ENCODE measurements around the gene TMEM236. TPM values are rescaled to one million over a fixed set of nuclear protein-coding genes. Genes with fewer than 3 reads are reported as not detected.

The TMEM236 gene
- total RNA-seq, 1 experiment from 2014 or later, result 0.03 TPM

DNA sequence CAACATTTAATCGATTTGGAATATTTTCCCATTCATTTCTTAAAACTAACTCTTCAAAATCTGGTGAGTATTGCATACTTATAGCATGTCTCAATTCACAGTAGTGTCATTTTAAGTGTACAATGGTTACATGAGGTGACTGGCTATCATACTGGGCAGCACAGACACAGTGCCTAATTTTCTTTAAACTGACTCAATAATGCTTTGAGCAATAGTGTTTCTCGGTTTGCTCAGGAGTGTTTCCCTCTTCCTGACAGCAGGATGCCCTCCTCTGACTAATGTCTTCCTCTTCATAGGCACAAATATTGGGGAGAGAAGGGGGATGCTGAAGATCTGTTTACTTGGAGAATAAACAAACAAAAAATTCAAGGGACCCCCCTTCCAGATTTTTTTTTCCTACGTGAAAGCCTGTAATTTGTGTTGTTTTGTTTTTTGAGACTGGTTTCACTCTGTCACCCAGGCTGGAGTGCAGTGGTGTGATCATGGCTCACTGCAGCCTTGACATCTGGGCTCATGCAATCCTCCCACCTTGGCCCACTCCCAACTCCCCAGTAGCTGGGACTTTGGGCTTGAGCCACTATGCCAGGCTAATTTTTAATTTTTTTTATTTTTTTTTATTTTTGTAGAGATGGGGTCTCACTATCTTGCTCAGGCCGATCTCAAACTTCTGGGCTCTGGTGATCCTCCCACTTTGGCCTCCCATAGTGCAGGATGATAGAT, 59.3 kb downstream of the TMEM236 start:
- Histone ChIP-seq H3K36me3 (replicated peaks; ENCODE audit: control insufficient read depth, insufficient read depth, low read length) (no peaks in the 10 kb centered on the region), H3K4me3 (ENCODE audit: insufficient read depth, low read depth, low read length) (no peak overlapping the region), H3K27me3 (ENCODE audit: control insufficient read depth, insufficient read depth, low read length) (no peaks in the 10 kb centered on the region)
- no peak for DNase-seq

DNA sequence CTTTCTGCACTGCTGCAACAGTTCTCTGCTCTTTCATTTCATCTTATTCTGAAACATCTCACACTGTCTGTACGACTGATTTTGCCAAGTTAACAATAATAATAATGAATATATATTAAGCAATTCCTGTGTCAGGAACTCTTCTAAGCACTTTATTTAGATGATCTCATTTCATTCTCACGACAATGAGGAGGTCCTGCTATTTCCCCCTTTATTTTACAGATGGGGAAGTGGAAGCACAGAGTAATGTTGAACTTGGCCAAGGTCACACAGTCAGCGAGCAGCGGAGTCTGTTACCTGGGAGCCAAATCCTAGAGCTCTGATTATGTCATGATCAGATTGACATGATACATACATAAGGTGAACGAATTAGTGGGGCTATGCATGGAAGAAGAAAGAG, 63.0 kb downstream of the TMEM236 start:
- Histone ChIP-seq H3K27me3 (ENCODE audit: control insufficient read depth, insufficient read depth, low read length) (no peaks in the 10 kb centered on the region), H3K36me3 (replicated peaks; ENCODE audit: control insufficient read depth, insufficient read depth, low read length) (no peaks in the 10 kb centered on the region), H3K4me3 (ENCODE audit: insufficient read depth, low read depth, low read length) (no peak overlapping the region)
- no peak for DNase-seq

DNA sequence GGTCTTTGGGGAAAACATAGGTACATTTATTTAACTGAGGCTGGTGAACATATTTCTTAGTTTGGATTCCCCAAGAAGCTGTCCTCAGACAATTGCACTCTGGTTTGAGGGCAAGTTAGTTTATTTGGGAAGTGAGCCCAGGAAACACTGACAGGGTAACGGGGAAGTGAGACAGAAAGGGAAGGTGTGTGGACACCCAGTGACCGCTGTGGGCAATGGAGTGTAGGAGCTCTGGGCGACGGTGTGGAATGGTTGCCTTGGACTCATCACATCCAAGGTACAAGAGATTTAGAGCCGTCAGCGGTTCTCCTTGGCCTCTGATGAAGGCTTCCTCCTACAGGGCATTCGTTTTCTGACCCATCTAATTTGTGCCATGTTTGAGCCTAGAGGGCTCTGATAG, 64.2 kb downstream of the TMEM236 start:
- Histone ChIP-seq H3K4me3 (ENCODE audit: insufficient read depth, low read depth, low read length) (no peak overlapping the region), H3K27me3 (ENCODE audit: control insufficient read depth, insufficient read depth, low read length) (no peaks in the 10 kb centered on the region), H3K36me3 (replicated peaks; ENCODE audit: control insufficient read depth, insufficient read depth, low read length) (no peaks in the 10 kb centered on the region)
- no peak for DNase-seq

DNA sequence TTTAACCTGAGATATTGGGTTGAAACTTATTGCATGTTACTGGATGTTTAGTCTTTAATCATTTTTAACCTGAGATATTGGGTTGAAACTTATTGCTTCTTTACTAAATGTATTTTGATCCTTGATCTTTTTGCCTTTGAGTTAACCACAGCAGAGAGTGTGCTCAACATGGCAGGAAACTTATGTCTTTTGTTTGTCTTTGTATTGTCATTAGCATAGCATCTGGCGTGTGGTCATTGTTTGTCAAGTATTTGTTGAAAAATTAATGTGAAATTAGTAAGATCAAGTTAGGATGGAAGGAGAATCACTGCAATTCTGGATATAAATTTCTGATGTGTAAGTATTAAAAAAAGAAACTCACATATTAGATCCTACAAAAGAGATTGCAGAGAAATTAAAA, 65.3 kb downstream of the TMEM236 start:
- no peaks in the 10 kb centered on the region for H3K36me3 ChIP-seq (replicated peaks; ENCODE audit: control insufficient read depth, insufficient read depth, low read length)
- DNase-seq, result no peak
- H3K4me3 ChIP-seq (ENCODE audit: insufficient read depth, low read depth, low read length), result no peak overlapping the region
- no peaks in the 10 kb centered on the region for H3K27me3 ChIP-seq (ENCODE audit: control insufficient read depth, insufficient read depth, low read length)

DNA sequence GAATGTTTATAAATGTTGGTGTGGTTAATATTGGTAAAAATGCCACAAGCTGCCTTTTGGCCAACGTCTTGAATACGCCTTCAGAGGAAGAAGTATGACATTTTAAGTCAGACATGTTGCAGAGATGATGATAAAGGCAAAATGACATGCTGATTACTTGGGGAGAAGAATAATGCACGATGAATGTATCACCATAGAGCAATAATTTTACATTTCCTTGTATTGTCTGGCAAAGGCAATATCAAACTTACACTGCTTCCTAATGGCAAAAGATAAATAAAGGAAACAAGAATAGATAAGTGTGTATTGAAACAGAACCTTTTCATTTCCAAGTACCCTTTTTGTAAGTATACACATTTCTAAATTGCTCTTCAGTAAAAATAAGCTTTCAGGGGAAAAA, 65.8 kb downstream of the TMEM236 start:
- H3K4me3 ChIP-seq (ENCODE audit: insufficient read depth, low read depth, low read length), result no peak overlapping the region

DNA sequence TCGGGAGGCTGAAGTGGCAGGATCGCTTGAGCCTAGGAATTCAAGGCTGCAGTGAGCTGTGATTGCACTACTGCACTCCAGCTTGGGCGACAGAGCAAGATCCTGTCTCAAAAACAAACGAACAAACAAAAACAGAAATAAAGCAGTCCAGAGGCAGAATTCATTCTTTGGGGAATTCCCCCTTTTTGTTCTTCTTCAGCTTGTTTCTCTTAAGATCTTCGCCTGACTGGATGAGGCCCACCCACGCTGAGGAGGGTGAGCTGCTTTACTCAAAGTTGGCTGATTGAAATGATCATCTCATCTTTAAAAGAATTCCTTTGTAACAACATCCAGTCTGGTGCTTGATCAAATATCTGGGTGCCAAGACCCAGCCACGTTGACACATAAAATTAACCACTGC, 67.8 kb downstream of the TMEM236 start:
- no peak overlapping the region for H3K4me3 ChIP-seq (ENCODE audit: insufficient read depth, low read depth, low read length)
- H3K36me3 ChIP-seq (replicated peaks; ENCODE audit: control insufficient read depth, insufficient read depth, low read length), result no peaks in the 10 kb centered on the region
- H3K27me3 ChIP-seq (ENCODE audit: control insufficient read depth, insufficient read depth, low read length), result no peaks in the 10 kb centered on the region
- DNase-seq, result no peak

More for the DNA sequence above, 65.8 kb downstream of the TMEM236 start:
- DNase-seq, result no peak
- Histone ChIP-seq H3K36me3 (replicated peaks; ENCODE audit: control insufficient read depth, insufficient read depth, low read length) (no peaks in the 10 kb centered on the region), H3K27me3 (ENCODE audit: control insufficient read depth, insufficient read depth, low read length) (no peaks in the 10 kb centered on the region)

DNA sequence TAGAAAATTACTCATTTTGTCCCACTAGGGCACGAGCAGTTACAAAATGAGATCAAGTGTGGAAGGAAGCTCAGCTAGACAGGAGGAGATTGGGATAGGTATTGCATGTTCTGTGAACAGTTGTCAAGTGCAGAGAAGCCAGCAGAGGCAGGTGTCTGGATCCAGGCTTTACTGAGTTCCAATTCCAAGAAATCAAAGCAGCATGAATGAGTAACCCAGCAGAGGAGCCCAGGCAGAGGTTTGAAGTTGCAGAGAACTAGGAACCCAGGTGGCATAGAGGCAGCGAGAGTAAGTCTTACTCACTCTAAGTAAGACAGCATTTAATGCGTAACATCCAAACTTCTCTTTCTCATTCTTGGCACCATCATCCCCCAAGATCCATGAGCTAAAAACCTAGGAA, 68.9 kb downstream of the TMEM236 start:
- DNase-seq, result no peak
- Histone ChIP-seq H3K36me3 (replicated peaks; ENCODE audit: control insufficient read depth, insufficient read depth, low read length) (no peaks in the 10 kb centered on the region), H3K27me3 (ENCODE audit: control insufficient read depth, insufficient read depth, low read length) (no peaks in the 10 kb centered on the region), H3K4me3 (ENCODE audit: insufficient read depth, low read depth, low read length) (no peak overlapping the region)

DNA sequence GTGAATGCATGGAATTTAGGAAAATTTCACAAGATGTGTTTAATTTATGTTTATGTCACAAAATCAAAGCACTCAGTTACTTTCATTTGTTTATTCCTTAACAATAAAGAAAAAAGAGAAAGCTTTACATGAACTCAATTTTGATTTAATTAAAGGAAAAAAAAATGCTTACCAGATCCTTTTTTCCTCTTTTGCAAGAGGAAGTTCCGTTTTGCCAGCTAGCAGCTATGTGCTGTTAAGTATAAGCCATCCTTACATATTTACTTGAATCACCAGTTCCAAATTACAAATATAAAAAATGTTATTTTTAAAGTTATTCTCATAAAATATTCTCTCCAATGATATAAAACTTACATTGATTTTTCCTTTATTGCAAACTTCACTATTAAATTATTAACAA, 69.9 kb downstream of the TMEM236 start:
- Histone ChIP-seq H3K27me3 (ENCODE audit: control insufficient read depth, insufficient read depth, low read length) (no peaks in the 10 kb centered on the region), H3K36me3 (replicated peaks; ENCODE audit: control insufficient read depth, insufficient read depth, low read length) (no peaks in the 10 kb centered on the region), H3K4me3 (ENCODE audit: insufficient read depth, low read depth, low read length) (no peak overlapping the region)
- DNase-seq, result no peak

DNA sequence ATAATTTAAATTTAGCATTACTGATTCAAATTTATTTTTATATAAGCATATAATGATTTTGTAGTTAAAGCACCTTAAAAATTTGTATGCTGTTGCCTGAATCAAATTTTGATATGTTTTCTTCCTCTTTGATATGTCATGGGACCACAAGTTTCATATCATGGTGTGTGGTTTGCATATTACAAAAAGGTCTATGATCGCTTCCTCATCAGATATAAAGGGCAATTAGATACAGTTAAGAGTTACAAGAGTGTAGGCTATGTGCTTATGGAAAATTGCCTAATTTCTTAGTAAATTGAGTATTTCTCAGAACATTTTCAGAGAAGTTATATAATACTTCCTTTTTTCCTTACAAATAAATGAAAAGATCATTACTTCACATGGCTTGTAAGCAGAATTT, 79.3 kb downstream of the TMEM236 start:
- Histone ChIP-seq H3K27me3 (ENCODE audit: control insufficient read depth, insufficient read depth, low read length) (no peaks in the 10 kb centered on the region), H3K36me3 (replicated peaks; ENCODE audit: control insufficient read depth, insufficient read depth, low read length) (no peaks in the 10 kb centered on the region), H3K4me3 (ENCODE audit: insufficient read depth, low read depth, low read length) (no peak overlapping the region)
- no peak for DNase-seq

DNA sequence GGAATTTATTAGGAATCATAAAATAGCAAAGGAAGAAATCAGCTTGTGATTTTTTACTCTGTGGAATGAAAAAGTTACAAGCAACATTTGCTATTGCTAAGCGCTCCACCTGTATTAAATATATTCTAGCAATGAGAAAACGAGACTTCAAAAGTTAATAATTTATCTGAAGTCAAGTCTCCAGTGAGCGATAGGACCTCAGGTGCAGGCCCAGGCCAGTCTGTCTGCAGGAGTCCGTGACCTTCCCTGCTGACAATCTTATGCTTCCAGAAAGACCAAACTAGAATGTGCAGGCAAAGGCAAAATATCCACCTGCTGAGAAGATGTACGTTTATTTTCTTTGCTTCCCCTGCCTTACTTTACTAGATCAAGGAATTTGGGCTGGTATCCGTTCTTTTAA, 79.9 kb downstream of the TMEM236 start:
- no peak for DNase-seq
- no peak overlapping the region for H3K4me3 ChIP-seq (ENCODE audit: insufficient read depth, low read depth, low read length)
- no peaks in the 10 kb centered on the region for H3K36me3 ChIP-seq (replicated peaks; ENCODE audit: control insufficient read depth, insufficient read depth, low read length)
- H3K27me3 ChIP-seq (ENCODE audit: control insufficient read depth, insufficient read depth, low read length), result no peaks in the 10 kb centered on the region

DNA sequence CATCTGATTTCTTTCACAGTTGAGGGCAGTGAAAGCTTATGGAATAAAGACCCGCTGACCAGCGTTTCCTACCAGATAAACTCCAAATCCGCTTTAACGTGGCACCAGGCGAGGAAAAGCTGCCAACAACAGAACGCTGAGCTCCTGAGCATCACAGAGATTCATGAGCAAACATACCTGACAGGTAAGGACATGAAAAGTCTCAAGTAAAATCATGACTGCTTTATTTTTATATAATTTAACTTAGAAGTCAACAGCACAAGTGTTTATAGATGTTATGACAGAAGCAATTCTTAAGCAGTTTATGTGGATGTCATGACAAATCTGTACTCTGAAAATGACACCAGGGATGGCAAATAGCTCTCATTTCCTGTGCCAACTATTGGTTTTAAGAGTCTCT, 81.7 kb downstream of the TMEM236 start:
- H3K36me3 ChIP-seq (replicated peaks; ENCODE audit: control insufficient read depth, insufficient read depth, low read length), result no peaks in the 10 kb centered on the region
- DNase-seq, result no peak

DNA sequence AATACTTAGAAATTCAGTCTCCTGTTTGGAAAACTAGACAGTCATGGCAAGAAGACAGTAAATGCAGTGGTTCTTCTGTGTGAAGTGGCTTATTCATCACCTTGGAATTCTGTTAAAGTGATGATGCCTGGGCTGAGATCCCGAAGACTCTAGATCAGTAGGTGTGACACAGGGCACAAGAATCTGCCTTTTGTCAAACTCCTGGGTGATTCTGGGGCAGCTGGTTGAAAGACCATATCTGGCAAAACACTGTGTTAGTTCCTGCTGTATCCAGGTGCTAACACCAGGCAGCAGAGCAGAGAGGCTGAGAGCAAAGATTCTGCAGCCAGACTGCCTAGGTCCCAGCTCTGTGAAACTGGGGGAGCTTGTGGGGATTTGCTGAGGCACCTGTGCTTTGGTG, 83.7 kb downstream of the TMEM236 start:
- Histone ChIP-seq H3K27me3 (ENCODE audit: control insufficient read depth, insufficient read depth, low read length) (no peaks in the 10 kb centered on the region), H3K36me3 (replicated peaks; ENCODE audit: control insufficient read depth, insufficient read depth, low read length) (no peaks in the 10 kb centered on the region), H3K4me3 (ENCODE audit: insufficient read depth, low read depth, low read length) (no peak overlapping the region)
- DNase-seq, result no peak

More for the DNA sequence above, 81.7 kb downstream of the TMEM236 start:
- Histone ChIP-seq H3K27me3 (ENCODE audit: control insufficient read depth, insufficient read depth, low read length) (no peaks in the 10 kb centered on the region), H3K4me3 (ENCODE audit: insufficient read depth, low read depth, low read length) (no peak overlapping the region)

DNA sequence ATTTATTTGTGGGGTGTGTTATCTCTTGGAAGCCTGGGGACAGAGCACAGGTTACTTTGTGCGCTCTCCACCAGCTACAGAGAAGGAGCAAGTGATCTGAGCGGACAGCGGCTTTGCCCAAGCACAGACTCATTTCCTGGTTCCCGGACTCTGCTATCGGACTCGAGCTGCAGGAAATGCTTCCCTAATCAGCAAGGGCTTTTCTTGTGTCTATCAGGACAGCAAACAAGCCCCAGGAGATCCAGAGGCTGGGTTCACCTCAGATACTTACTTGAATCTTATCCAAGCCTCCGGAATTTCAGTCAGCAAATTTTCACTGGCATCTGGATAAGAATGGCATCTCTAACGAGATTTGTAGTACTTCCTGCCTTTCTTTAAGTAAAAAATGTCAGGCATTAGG, 84.9 kb downstream of the TMEM236 start:
- DNase-seq, result no peak
- Histone ChIP-seq H3K4me3 (ENCODE audit: insufficient read depth, low read depth, low read length) (no peak overlapping the region), H3K27me3 (ENCODE audit: control insufficient read depth, insufficient read depth, low read length) (no peaks in the 10 kb centered on the region), H3K36me3 (replicated peaks; ENCODE audit: control insufficient read depth, insufficient read depth, low read length) (no peaks in the 10 kb centered on the region)

DNA sequence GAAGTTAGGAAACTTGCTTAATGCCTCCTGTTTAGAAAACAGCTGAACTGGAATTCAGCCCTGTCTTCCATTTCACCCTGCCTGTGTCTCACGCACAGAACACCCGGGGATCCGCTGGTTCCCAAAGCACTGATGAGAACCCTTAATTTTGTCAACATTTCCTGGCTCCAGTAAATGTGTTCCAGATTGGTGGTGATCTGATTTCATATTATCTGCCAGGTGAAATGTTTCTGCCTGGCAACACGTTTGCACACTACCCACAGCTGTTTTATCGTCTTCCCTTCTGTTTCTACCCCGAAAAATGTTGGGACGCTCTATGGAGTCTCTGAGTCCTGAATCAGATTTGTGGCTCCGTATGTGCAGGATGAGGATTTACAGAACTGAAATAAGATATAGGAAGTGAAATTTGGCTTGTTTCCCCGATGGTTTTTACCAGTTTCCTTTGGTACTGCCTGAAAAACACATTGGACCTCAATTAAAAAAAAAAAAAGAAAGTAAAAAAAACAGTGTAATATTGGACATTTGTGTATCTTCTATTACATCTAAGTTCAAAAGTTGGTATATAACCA, 86.2 kb downstream of the TMEM236 start:
- Histone ChIP-seq H3K4me3 (ENCODE audit: insufficient read depth, low read depth, low read length) (no peak overlapping the region), H3K27me3 (ENCODE audit: control insufficient read depth, insufficient read depth, low read length) (no peaks in the 10 kb centered on the region), H3K36me3 (replicated peaks; ENCODE audit: control insufficient read depth, insufficient read depth, low read length) (no peaks in the 10 kb centered on the region)
- no peak for DNase-seq

DNA sequence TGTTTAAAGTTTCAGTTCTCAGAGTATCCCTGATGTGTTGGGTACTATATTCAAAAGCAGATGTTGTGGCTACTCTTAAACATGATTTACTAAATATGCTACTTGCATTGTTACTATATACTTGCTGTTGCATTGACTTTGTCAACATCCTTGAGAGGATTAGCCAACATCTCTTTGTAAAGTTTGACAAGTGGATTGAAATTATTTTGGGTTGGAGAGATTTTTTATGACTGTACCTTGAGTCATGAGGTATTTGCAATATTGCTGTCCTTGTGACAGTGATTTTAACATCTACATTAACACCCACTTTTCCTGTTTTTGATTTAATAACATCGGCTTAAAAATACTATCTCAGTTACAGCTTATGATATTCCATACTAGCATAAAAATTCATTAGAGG, 89.0 kb downstream of the TMEM236 start:
- no peak overlapping the region for H3K4me3 ChIP-seq (ENCODE audit: insufficient read depth, low read depth, low read length)
- DNase-seq, result no peak
- no peaks in the 10 kb centered on the region for H3K36me3 ChIP-seq (replicated peaks; ENCODE audit: control insufficient read depth, insufficient read depth, low read length)
- no peaks in the 10 kb centered on the region for H3K27me3 ChIP-seq (ENCODE audit: control insufficient read depth, insufficient read depth, low read length)

DNA sequence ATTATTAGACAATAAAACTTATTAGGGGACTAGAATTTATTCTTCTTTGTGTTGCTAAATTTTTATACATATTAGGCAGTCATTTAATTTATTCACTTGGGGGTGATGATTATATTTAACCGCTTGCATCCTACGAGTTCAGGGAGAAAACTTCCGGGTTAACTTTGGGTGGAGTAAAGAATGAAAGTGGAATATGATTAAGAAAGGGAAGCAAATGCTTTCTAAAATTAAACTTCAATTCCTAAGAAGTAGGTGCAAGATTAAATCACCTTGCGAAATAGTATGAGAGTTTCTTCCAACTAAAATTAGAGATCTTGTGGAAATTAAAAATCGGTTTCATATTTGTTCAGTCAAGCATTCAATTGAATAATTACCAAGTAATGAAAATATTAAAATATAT, 90.6 kb downstream of the TMEM236 start:
- Histone ChIP-seq H3K4me3 (ENCODE audit: insufficient read depth, low read depth, low read length) (no peak overlapping the region), H3K36me3 (replicated peaks; ENCODE audit: control insufficient read depth, insufficient read depth, low read length) (no peaks in the 10 kb centered on the region), H3K27me3 (ENCODE audit: control insufficient read depth, insufficient read depth, low read length) (no peaks in the 10 kb centered on the region)
- no peak for DNase-seq

Measured in H7 (cell line).